SIG-M5 (cell line): ENCODE results near the gene PXDC1.
"Not testable (repeated sequence)": the region's sequence is repeated elsewhere in the genome, so short reads cannot be mapped to it uniquely, and the experiment has no call there.

ENCODE experiments used
- DNase-seq: peaks from one replicate; lab custom pipeline; 2025; lab: John Stamatoyannopoulos, UW

PXDC1 gene

GRCh38 chr6:3782876-3783832 lies 31.6 kb upstream of the PXDC1 start:
- DNase-seq: no peak

GRCh38 chr6:3781504-3781903 lies 30.0 kb upstream of the PXDC1 start:
- DNase-seq: no peak

- no peak for DNase-seq
Measured at GRCh38 chr6:3779574-3779849, 28.0 kb upstream of the PXDC1 start.

- no peak for DNase-seq
Measured at GRCh38 chr6:3778701-3779573, 27.4 kb upstream of the PXDC1 start.

GRCh38 chr6:3777730-3778461 lies 26.4 kb upstream of the PXDC1 start:
- DNase-seq: no peak

- DNase-seq: no peak
Measured at GRCh38 chr6:3776881-3777507, 25.5 kb upstream of the PXDC1 start.

GRCh38 chr6:3775847-3776246 lies 24.3 kb upstream of the PXDC1 start:
- no peak for DNase-seq

- no peak for DNase-seq
Measured at GRCh38 chr6:3775386-3775785, 23.9 kb upstream of the PXDC1 start.

GRCh38 chr6:3773678-3774298 lies 22.3 kb upstream of the PXDC1 start:
- no peak for DNase-seq

GRCh38 chr6:3772127-3772999 lies 20.9 kb upstream of the PXDC1 start:
- not testable (repeated sequence) for DNase-seq

GRCh38 chr6:3771407-3772011 lies 20.0 kb upstream of the PXDC1 start:
- DNase-seq: no peak

GRCh38 chr6:3770023-3770720 lies 18.7 kb upstream of the PXDC1 start:
- no peak for DNase-seq

- DNase-seq: no peak
Measured at GRCh38 chr6:3769610-3770009, 18.1 kb upstream of the PXDC1 start.

GRCh38 chr6:3768502-3768901 lies 17.0 kb upstream of the PXDC1 start:
- DNase-seq: no peak

GRCh38 chr6:3767483-3767882 lies 16.0 kb upstream of the PXDC1 start:
- DNase-seq: not testable (repeated sequence)

- no peak for DNase-seq
Measured at GRCh38 chr6:3766214-3766613, 14.7 kb upstream of the PXDC1 start.

- DNase-seq: no peak
Measured at GRCh38 chr6:3765415-3765814, 13.9 kb upstream of the PXDC1 start.

GRCh38 chr6:3764516-3765335 lies 13.2 kb upstream of the PXDC1 start:
- DNase-seq: no peak

- DNase-seq: no peak
Measured at GRCh38 chr6:3762852-3763251, 11.3 kb upstream of the PXDC1 start.
